ENCODE results near the gene FAP.

Gene FAP

DNA sequence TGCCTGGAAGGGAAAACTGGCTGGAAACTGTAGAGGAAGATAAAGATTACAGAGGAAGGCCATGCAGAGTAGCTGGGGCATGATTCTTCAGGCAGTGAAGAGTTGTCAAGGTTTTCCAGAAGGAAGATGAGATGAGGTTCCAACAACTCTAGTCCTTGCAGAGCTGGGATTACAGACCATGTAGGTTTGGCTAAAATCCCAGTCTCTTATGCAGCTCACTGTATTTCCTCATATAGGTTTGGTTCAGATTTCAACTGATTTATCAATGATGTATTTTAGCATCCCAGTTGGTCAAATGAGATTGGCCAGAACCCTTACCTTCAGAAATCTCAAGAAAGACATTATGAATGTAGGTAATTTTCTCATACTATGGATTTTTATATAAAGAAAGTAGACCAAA, 16.4 kb downstream of the FAP start:
- no peak overlapping the region for H3K27ac ChIP-seq
- no peak for TF ChIP-seq CTCF (conservative IDR thresholded peaks at IDR 0.05)

DNA sequence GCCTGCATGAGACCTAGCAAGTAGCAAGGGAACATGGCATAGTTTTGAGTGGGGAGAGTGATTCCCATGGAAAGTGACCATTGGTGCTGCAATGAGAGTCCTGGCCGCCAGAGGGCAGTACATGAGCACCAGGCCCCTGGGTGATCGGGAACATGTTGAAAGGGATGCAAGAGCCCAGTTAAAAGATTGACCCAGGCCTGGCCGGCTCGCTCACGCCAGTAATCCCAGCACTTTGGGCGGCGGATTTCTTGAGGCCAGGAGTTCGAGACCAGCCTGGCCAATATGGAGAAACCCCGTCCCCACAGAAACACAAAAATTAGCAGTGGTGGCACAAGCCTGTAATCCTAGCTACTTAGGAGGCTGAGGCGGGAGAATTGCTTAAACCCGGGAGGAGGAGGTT, 22.2 kb downstream of the FAP start:
- TF ChIP-seq CTCF (conservative IDR thresholded peaks at IDR 0.05), result peak; percentile 70
- no peak overlapping the region for H3K27ac ChIP-seq

DNA sequence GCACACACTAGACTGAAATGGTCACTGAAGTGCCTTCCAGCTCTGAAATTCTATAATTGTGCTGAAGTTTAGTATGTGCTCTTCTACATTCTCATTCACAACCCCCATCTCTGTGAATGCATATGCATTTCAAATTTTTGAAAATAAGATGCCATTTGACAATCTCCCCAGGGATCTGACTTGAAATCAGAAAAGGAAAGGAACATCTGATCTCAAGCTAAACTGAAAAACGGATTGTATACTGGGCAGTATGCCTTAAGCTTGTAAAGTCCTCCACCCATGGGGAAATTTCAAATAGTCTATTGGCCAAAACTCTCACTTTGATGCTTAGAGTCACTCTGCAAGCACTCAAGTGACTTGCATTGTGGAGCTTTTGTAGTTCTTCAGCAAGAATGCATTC, 22.9 kb downstream of the FAP start:
- H3K27ac ChIP-seq, result no peak overlapping the region
- no peak for TF ChIP-seq CTCF (conservative IDR thresholded peaks at IDR 0.05)

DNA sequence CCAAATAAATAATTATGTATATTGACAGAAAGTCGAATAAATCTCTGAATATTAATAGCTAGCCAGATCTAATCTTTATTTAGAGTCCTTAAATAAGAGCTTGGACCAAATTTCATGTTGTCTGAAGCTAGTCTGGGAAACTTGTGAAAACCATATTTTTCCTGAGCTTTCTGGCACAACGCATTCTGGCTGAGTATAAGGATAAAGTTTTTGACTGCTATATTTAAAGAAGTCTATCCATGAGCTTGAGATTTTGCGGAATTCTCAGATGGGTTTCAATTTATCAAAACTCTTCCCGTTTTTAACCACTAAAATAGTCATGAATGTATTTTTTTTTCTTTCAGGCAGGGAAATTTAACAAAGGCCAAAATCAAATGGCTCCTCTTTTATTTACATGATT, 23.8 kb downstream of the FAP start:
- no peak for TF ChIP-seq CTCF (conservative IDR thresholded peaks at IDR 0.05)
- no peak overlapping the region for H3K27ac ChIP-seq

GRCh38 chr2:162217598-162217997, 25.6 kb downstream of the FAP start:
- no peak for TF ChIP-seq CTCF (conservative IDR thresholded peaks at IDR 0.05)
- no peak overlapping the region for H3K27ac ChIP-seq

- TF ChIP-seq CTCF (conservative IDR thresholded peaks at IDR 0.05), result no peak
- no peak overlapping the region for H3K27ac ChIP-seq
Observed at GRCh38 chr2:162215162-162215561, 28.1 kb downstream of the FAP start.

GRCh38 chr2:162212366-162212765, 30.9 kb downstream of the FAP start:
- no peak for TF ChIP-seq CTCF (conservative IDR thresholded peaks at IDR 0.05)

DNA sequence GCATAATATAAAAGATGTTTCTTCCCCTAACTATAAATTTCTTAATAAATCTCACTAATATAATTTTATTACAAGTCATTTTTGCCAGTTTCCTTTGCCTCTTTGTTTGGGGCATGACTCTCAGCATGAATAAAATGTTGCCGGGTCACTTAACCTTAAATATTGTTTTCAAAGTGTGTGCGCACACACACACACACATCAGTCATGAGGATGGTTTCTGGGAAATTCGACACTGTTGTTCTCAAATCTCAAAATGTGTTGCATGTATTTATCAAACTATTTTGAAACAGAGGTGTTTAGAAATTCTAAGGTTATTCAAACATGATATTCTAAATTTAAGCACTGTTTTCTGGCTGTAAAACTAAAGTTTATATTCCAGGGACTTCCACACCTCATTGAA, 31.5 kb downstream of the FAP start:
- TF ChIP-seq CTCF (conservative IDR thresholded peaks at IDR 0.05), result no peak
- H3K27ac ChIP-seq, result no peak overlapping the region

More at GRCh38 chr2:162212366-162212765, 30.9 kb downstream of the FAP start:
- H3K27ac ChIP-seq, result no peak overlapping the region

All from VCaP (cell line).